Suprapubic skin (tissue), 4 donors: Measurements from ENCODE around the gene TSPAN8. TPM values are rescaled to one million over a fixed set of nuclear protein-coding genes. Genes with fewer than 3 reads are reported as not detected.

ENCODE experiments used
- DNase-seq, 2 donors: peaks; one replicate each; pipeline ENCODE4 v3.0.0-alpha.2; 2019; ENCODE audit warnings: low spot score in 2 of 2
- H3K27ac ChIP-seq: fragments of 200-600 bp; sonication (generic); one replicate; pipeline ENCODE4 v1.5.1; 2019
- H3K27me3 ChIP-seq: fragments of 200-600 bp; sonication (generic); one replicate; pipeline ENCODE4 v1.5.1; 2019
- H3K36me3 ChIP-seq: fragments of 200-600 bp; sonication (generic); one replicate; pipeline ENCODE4 v1.5.1; 2019
- H3K4me1 ChIP-seq: fragments of 200-600 bp; sonication (generic); one replicate; pipeline ENCODE4 v1.5.1; 2019
- H3K4me3 ChIP-seq: fragments of 200-600 bp; sonication (generic); one replicate; pipeline ENCODE4 v1.5.1; 2019; ENCODE audit warnings: mild to moderate bottlenecking
- H3K9me3 ChIP-seq: fragments of 200-600 bp; sonication (generic); one replicate; pipeline ENCODE4 v1.5.1; 2019
- CTCF ChIP-seq, 2 donors: fragments of 200-600 bp in 1 of 2; fragments of 450-650 bp in 1 of 2; sonication (generic) in 1 of 2; IDR thresholded peaks; one replicate each; pipeline ENCODE4 v1.5.1; 2016 to 2019; ENCODE audit warnings: antibody characterized with exemption in 2 of 2, mild to moderate bottlenecking in 1 of 2, moderate library complexity in 1 of 2
- EP300 ChIP-seq: sonication (generic); formaldehyde crosslinking; IDR thresholded peaks from one replicate; pipeline ENCODE4 v1.6.1; 2017; ENCODE audit warnings: antibody characterized with exemption
- POLR2A ChIP-seq, 2 donors: fragments of 450-650 bp; IDR thresholded peaks; one replicate each; pipeline ENCODE4 v1.6.1; 2017; ENCODE audit warnings: antibody characterized with exemption in 2 of 2, mild to moderate bottlenecking in 2 of 2, moderate library complexity in 2 of 2
- POLR2AphosphoS5 ChIP-seq, 3 donors: sonication (generic); formaldehyde crosslinking; IDR thresholded peaks; one replicate each; pipeline ENCODE4 v1.6.1; 2017; ENCODE audit warnings: antibody characterized with exemption in 3 of 3
- WGBS: methylation state at CpG from one replicate; pipeline ENCODE4 v1.1.5; 2018; 5-methylcytosine and 5-hydroxymethylcytosine counted together
- total RNA-seq, 4 donors: library from RNA; depleted of rRNA; stranded (reverse); fragments of >200 nt; gene quantifications; one replicate each; pipeline ENCODE4 v1.1.0, GENCODE V29; 2016

Gene TSPAN8
- total RNA-seq, 4 donors from 2014 or later: 8.3 to 33.6 (median 26.1) TPM

- Histone ChIP-seq H3K27ac (no peak overlapping the region), H3K4me1 (no peaks in the 10 kb centered on the region), H3K36me3 (no peaks in the 10 kb centered on the region), H3K9me3 (no peaks in the 10 kb centered on the region), H3K27me3 (no peaks in the 10 kb centered on the region), H3K4me3 (no peak overlapping the region)
- DNase-seq: no peak
- WGBS: 69% methylated on average over 2 of the region's 2 CpGs
- TF ChIP-seq EP300 (no peak), POLR2AphosphoS5 (IDR thresholded peaks at IDR 0.05) (no peak), POLR2A (IDR thresholded peaks at IDR 0.05) (no peak), CTCF (IDR thresholded peaks at IDR 0.05) (no peak)
Observed at GRCh38 chr12:71194657-71195056, 36.9 kb upstream of the TSPAN8 start.

- no peak for DNase-seq
- no peaks in the 10 kb centered on the region for H3K9me3 ChIP-seq
- no peak for TF ChIP-seq POLR2A (IDR thresholded peaks at IDR 0.05)
- TF ChIP-seq POLR2AphosphoS5 (IDR thresholded peaks at IDR 0.05): no peak
- TF ChIP-seq CTCF (IDR thresholded peaks at IDR 0.05): no peak
- TF ChIP-seq EP300: no peak
- H3K27ac ChIP-seq: no peak overlapping the region
- H3K36me3 ChIP-seq: no peaks in the 10 kb centered on the region
- no peak overlapping the region for H3K4me3 ChIP-seq
- H3K4me1 ChIP-seq: no peaks in the 10 kb centered on the region
- no peaks in the 10 kb centered on the region for H3K27me3 ChIP-seq
- WGBS: 43% methylated on average over 1 of the region's 1 CpG
Observed at GRCh38 chr12:71193041-71193440, 35.2 kb upstream of the TSPAN8 start.

- no peak overlapping the region for H3K27ac ChIP-seq
- no peak for DNase-seq
- H3K9me3 ChIP-seq: no peaks in the 10 kb centered on the region
Observed at GRCh38 chr12:71191509-71192196, 33.9 kb upstream of the TSPAN8 start.

GRCh38 chr12:71190822-71191221 lies 33.0 kb upstream of the TSPAN8 start:
- Histone ChIP-seq H3K4me3 (no peak overlapping the region), H3K36me3 (no peaks in the 10 kb centered on the region), H3K27ac (no peak overlapping the region), H3K27me3 (no peaks in the 10 kb centered on the region), H3K4me1 (peaks cover 9% of the 10 kb centered on the region), H3K9me3 (no peaks in the 10 kb centered on the region)
- TF ChIP-seq CTCF (IDR thresholded peaks at IDR 0.05) (no peak), POLR2A (IDR thresholded peaks at IDR 0.05) (no peak), EP300 (no peak), POLR2AphosphoS5 (IDR thresholded peaks at IDR 0.05) (no peak)
- 79% methylated on average over 4 of the region's 4 CpGs for WGBS
- DNase-seq: no peak

More at GRCh38 chr12:71191509-71192196, 33.9 kb upstream of the TSPAN8 start:
- Histone ChIP-seq H3K4me1 (peaks cover 9% of the 10 kb centered on the region), H3K27me3 (no peaks in the 10 kb centered on the region), H3K36me3 (no peaks in the 10 kb centered on the region), H3K4me3 (no peak overlapping the region)
- TF ChIP-seq POLR2A (IDR thresholded peaks at IDR 0.05) (no peak), POLR2AphosphoS5 (IDR thresholded peaks at IDR 0.05) (no peak), CTCF (IDR thresholded peaks at IDR 0.05) (no peak), EP300 (no peak)
- WGBS: 48% methylated on average over 5 of the region's 5 CpGs

GRCh38 chr12:71187379-71187778 lies 29.6 kb upstream of the TSPAN8 start:
- H3K4me3 ChIP-seq: no peak overlapping the region
- no peaks in the 10 kb centered on the region for H3K27me3 ChIP-seq
- TF ChIP-seq EP300 (no peak), POLR2A (IDR thresholded peaks at IDR 0.05) (no peak), CTCF (IDR thresholded peaks at IDR 0.05) (no peak), POLR2AphosphoS5 (IDR thresholded peaks at IDR 0.05) (no peak)
- no peak for DNase-seq
- H3K9me3 ChIP-seq: no peaks in the 10 kb centered on the region
- H3K4me1 ChIP-seq: peaks cover 9% of the 10 kb centered on the region
- H3K36me3 ChIP-seq: no peaks in the 10 kb centered on the region
- peak overlapping the region; percentile 25 for H3K27ac ChIP-seq
- no CpG with 5 or more reads among the region's 3 CpGs for WGBS
